Measurements from ENCODE around the gene MKLN1. TPM values are rescaled to one million over a fixed set of nuclear protein-coding genes. Genes with fewer than 3 reads are reported as not detected.
A peak's percentile ranks its signal among the peaks of the same experiment; 100 is the strongest.
"Not testable (repeated sequence)": the region's sequence is repeated elsewhere in the genome, so short reads cannot be mapped to it uniquely, and the experiment has no call there.

MKLN1 gene
- total RNA-seq, 4 donors from 2014 or later, result 15.2 to 42.3 (median 24.0) TPM

GRCh38 chr7:131302446-131302845 lies 25.2 kb upstream of the MKLN1 start:
- no peak for DNase-seq
- no peaks in the 10 kb centered on the region for H3K9me3 ChIP-seq
- TF ChIP-seq POLR2A (IDR thresholded peaks at IDR 0.05), result no peak
- no peak for TF ChIP-seq CTCF (IDR thresholded peaks at IDR 0.05)
- 57% methylated on average over 4 of the region's 4 CpGs for WGBS, 2 donors
- H3K4me1 ChIP-seq, result peaks cover 0 to 8% (median 0%) of the 10 kb centered on the region in 3 donors
- H3K36me3 ChIP-seq, result no peaks in the 10 kb centered on the region
- no peak overlapping the region for H3K27ac ChIP-seq
- intact Hi-C loops (cut with DNase I), result no loop called here
- no peak overlapping the region for H3K4me3 ChIP-seq
- no peaks in the 10 kb centered on the region for H3K27me3 ChIP-seq

- no peak for DNase-seq
- no peaks in the 10 kb centered on the region for H3K27me3 ChIP-seq
- intact Hi-C loops (cut with DNase I), result no loop called here
- H3K4me3 ChIP-seq, result no peak overlapping the region
- 72 to 73% methylated on average over 8 of the region's 8 CpGs for WGBS, 2 donors
- H3K36me3 ChIP-seq, result no peaks in the 10 kb centered on the region
- H3K27ac ChIP-seq, result no peak overlapping the region
- no peaks in the 10 kb centered on the region for H3K9me3 ChIP-seq
- peaks cover 0 to 8% (median 0%) of the 10 kb centered on the region in 3 donors for H3K4me1 ChIP-seq
- TF ChIP-seq POLR2A (IDR thresholded peaks at IDR 0.05), result no peak
- peak in 5 of 6 experiments; percentile 23 to 50 (median 42) for TF ChIP-seq CTCF (IDR thresholded peaks at IDR 0.05)
Measured at GRCh38 chr7:131302876-131303707, 24.6 kb upstream of the MKLN1 start.

- Histone ChIP-seq H3K36me3 (no peaks in the 10 kb centered on the region), H3K27ac (no peak overlapping the region), H3K4me1 (peaks cover 0 to 8% (median 0%) of the 10 kb centered on the region in 3 donors), H3K4me3 (no peak overlapping the region), H3K9me3 (no peaks in the 10 kb centered on the region), H3K27me3 (no peaks in the 10 kb centered on the region)
- TF ChIP-seq CTCF (IDR thresholded peaks at IDR 0.05) (no peak), POLR2A (IDR thresholded peaks at IDR 0.05) (no peak)
- no peak for DNase-seq
- intact Hi-C loops (cut with DNase I), result no loop called here
Measured at GRCh38 chr7:131305152-131305551, 22.5 kb upstream of the MKLN1 start.

- H3K27ac ChIP-seq; H3K27me3 ChIP-seq; H3K4me1 ChIP-seq; DNase-seq; H3K4me3 ChIP-seq; H3K36me3 ChIP-seq; H3K9me3 ChIP-seq; intact Hi-C loops (cut with DNase I): not testable (repeated sequence)
- 82 to 91% methylated on average over 3 of the region's 3 CpGs for WGBS, 2 donors
Measured at GRCh38 chr7:131306041-131306440, 21.6 kb upstream of the MKLN1 start.

- Histone ChIP-seq H3K4me1 (peaks cover 0 to 8% (median 0%) of the 10 kb centered on the region in 3 donors), H3K9me3 (no peaks in the 10 kb centered on the region), H3K27me3 (no peaks in the 10 kb centered on the region), H3K27ac (no peak overlapping the region), H3K4me3 (no peak overlapping the region), H3K36me3 (no peaks in the 10 kb centered on the region)
- no peak for DNase-seq
- TF ChIP-seq CTCF (IDR thresholded peaks at IDR 0.05) (no peak), POLR2A (IDR thresholded peaks at IDR 0.05) (no peak)
- intact Hi-C loops (cut with DNase I), result no loop called here
Measured at GRCh38 chr7:131306777-131307176, 20.9 kb upstream of the MKLN1 start.

Measured in esophagus squamous epithelium (tissue), 5 donors.